GM21367 (cell line): Measurements from ENCODE around the gene DLL3.

Source experiments
- ATAC-seq: cut with Tn5 transposase; IDR thresholded peaks from one replicate; pipeline ENCODE4 v1.9.1; 2021; ENCODE audit not compliant: unreplicated experiment

DLL3 gene

GRCh38 chr19:39550197-39550596 is 51.5 kb downstream of the DLL3 start:
- no peak for ATAC-seq

- no peak for ATAC-seq
Measured at GRCh38 chr19:39553082-39553652, 54.4 kb downstream of the DLL3 start.

GRCh38 chr19:39554701-39555311 is 56.1 kb downstream of the DLL3 start:
- ATAC-seq, result no peak

- no peak for ATAC-seq
Measured at GRCh38 chr19:39555883-39556282, 57.1 kb downstream of the DLL3 start.
